Right lobe of liver (tissue), 6 donors: ENCODE results near the gene RECK. TPM values are rescaled to one million over a fixed set of nuclear protein-coding genes. Genes with fewer than 3 reads are reported as not detected.

Experiments used
- ATAC-seq, 4 donors: fragments of 200-7000 bp; cut with Tn5 transposase; one replicate each; pipeline ENCODE4 v1.9.1; 2020; ENCODE audit warnings: mild to moderate bottlenecking in 4 of 4, moderate library complexity in 4 of 4
- DNase-seq, 3 donors: peaks; one replicate each; pipeline ENCODE4 v3.0.0-alpha.2; 2020
- H3K27ac ChIP-seq, 3 donors: fragments of 200-600 bp; one replicate each; pipeline ENCODE4 v1.8.0; 2022
- H3K27me3 ChIP-seq, 2 donors: fragments of 200-600 bp; one replicate each; pipeline ENCODE4 v1.8.0; 2022
- H3K36me3 ChIP-seq, 4 donors: fragments of 200-600 bp; sonication (generic) in 1 of 4; one replicate each; pipeline versions ENCODE4 v1.5.1 to v1.8.0; 2017 to 2022; ENCODE audit warnings: control low read depth in 1 of 4
- H3K4me1 ChIP-seq, 4 donors: fragments of 200-600 bp; sonication (generic) in 1 of 4; one replicate each; pipeline versions ENCODE4 v1.5.1 to v1.8.0; 2017 to 2022; ENCODE audit warnings: control low read depth in 1 of 4
- H3K4me3 ChIP-seq, 3 donors: fragments of 200-600 bp; one replicate each; pipeline ENCODE4 v1.8.0; 2022
- H3K9me3 ChIP-seq, 4 donors: fragments of 200-600 bp; sonication (generic) in 1 of 4; one replicate each; pipeline versions ENCODE4 v1.5.1 to v1.8.0; 2017 to 2022; ENCODE audit warnings: control low read depth in 1 of 4
- CTCF ChIP-seq, 4 donors: fragments of 200-600 bp in 3 of 4; fragments of 450-650 bp in 1 of 4; IDR thresholded peaks; one replicate each; pipeline versions ENCODE4 v1.5.1 to v1.8.0; 2016 to 2022; ENCODE audit warnings: antibody characterized with exemption in 4 of 4, mild to moderate bottlenecking in 2 of 4
- POLR2A ChIP-seq: fragments of 450-650 bp; IDR thresholded peaks from one replicate; pipeline ENCODE4 v1.6.1; 2017; ENCODE audit warnings: antibody characterized with exemption, mild to moderate bottlenecking
- WGBS: methylation state at CpG from one replicate; pipeline ENCODE4 v1.1.6; 2018; ENCODE audit warnings: low coverage, low lambda C conversion rate; ENCODE audit not compliant: insufficient coverage; ENCODE audit errors: missing lambda C conversion rate; 5-methylcytosine and 5-hydroxymethylcytosine counted together
- intact Hi-C, 2 donors: fragments of 100-400 bp; cut with DNase I; formaldehyde crosslinking; loops; one replicate each; pipeline versions ENCODE4 v1.11.2 to v1.14.1; 2022
- total RNA-seq, 6 experiments: library from RNA; depleted of rRNA in 2 of 6; stranded (reverse); fragments of >200 nt in 2 of 6; fragmentation: NEBNext Ultra II Directional in 3 of 6; extraction: Animal tissue kit (Norgen Biotek cat#: 25700) in 3 of 6; gene quantifications; one replicate each; pipeline versions ENCODE4 v1.1.0 to v1.2.4, GENCODE V29; 2016 to 2023
- donor health status: DM: no; HTN: yes; CAD: no.
- donor health status: DM: no; HTN: no; CAD: no.
- donor health status: DM: no; HTN: no; CAD: no.
- donor health status: DM: no; HTN: yes; CAD: no.
- donor health status: DM: no; HTN: yes; CAD: no.

RECK gene
- total RNA-seq, 6 experiments from 2014 or later: 2.0 to 6.2 (median 2.6) TPM

GRCh38 chr9:36110434-36110833 lies 73.7 kb downstream of the RECK start:
- 29% methylated on average over 2 of the region's 2 CpGs for WGBS
- H3K27me3 ChIP-seq: no peaks in the 10 kb centered on the region
- no peak overlapping the region for H3K27ac ChIP-seq
- peak; percentile 17 to 37 (median 28) for TF ChIP-seq CTCF (IDR thresholded peaks at IDR 0.05)
- no peak for TF ChIP-seq POLR2A
- peak in 1 of 4 donors; percentile 58 for ATAC-seq
- H3K4me3 ChIP-seq: no peak overlapping the region
- no peaks in the 10 kb centered on the region for H3K36me3 ChIP-seq
- DNase-seq: no peak
- intact Hi-C loops: loop anchor here in 1 of 2 donors (10.0 kb wide), 1 partner anchor 64 kb away; no protein-coding TSS in a partner anchor
- H3K9me3 ChIP-seq: no peaks in the 10 kb centered on the region
- H3K4me1 ChIP-seq: no peaks in the 10 kb centered on the region

GRCh38 chr9:36112516-36112915 lies 75.8 kb downstream of the RECK start:
- no peak for ATAC-seq
- no peak overlapping the region for H3K4me3 ChIP-seq
- H3K36me3 ChIP-seq: peaks cover 0 to 3% (median 0%) of the 10 kb centered on the region in 4 donors
- no peak for DNase-seq
- no peak for TF ChIP-seq CTCF (IDR thresholded peaks at IDR 0.05)
- TF ChIP-seq POLR2A: no peak
- no peak overlapping the region for H3K27ac ChIP-seq
- intact Hi-C loops: loop anchor here in 1 of 2 donors (10.0 kb wide), 1 partner anchor 62 kb away; no protein-coding TSS in a partner anchor
- H3K9me3 ChIP-seq: no peaks in the 10 kb centered on the region
- 93% methylated on average over 3 of the region's 3 CpGs for WGBS
- H3K4me1 ChIP-seq: no peaks in the 10 kb centered on the region
- H3K27me3 ChIP-seq: no peaks in the 10 kb centered on the region

- WGBS: 89% methylated on average over 2 of the region's 2 CpGs
- intact Hi-C loops: loop anchor here in 1 of 2 donors (10.0 kb wide), 1 partner anchor 61 kb away; no protein-coding TSS in a partner anchor
- TF ChIP-seq POLR2A: no peak
- TF ChIP-seq CTCF (IDR thresholded peaks at IDR 0.05): no peak
- DNase-seq: no peak
- Histone ChIP-seq H3K36me3 (peaks cover 0 to 3% (median 0%) of the 10 kb centered on the region in 4 donors), H3K4me1 (no peaks in the 10 kb centered on the region), H3K4me3 (no peak overlapping the region), H3K27ac (no peak overlapping the region), H3K27me3 (no peaks in the 10 kb centered on the region), H3K9me3 (no peaks in the 10 kb centered on the region)
- ATAC-seq: no peak
Measured at GRCh38 chr9:36113999-36114398, 77.3 kb downstream of the RECK start.

- H3K27ac ChIP-seq: no peak overlapping the region
- WGBS: 74% methylated on average over 3 of the region's 3 CpGs
- peaks cover 0 to 3% (median 0%) of the 10 kb centered on the region in 4 donors for H3K36me3 ChIP-seq
- no peak for TF ChIP-seq POLR2A
- no peak for TF ChIP-seq CTCF (IDR thresholded peaks at IDR 0.05)
- intact Hi-C loops: loop anchor here in 1 of 2 donors (10.0 kb wide), 1 partner anchor 58 kb away; no protein-coding TSS in a partner anchor
- H3K9me3 ChIP-seq: no peaks in the 10 kb centered on the region
- DNase-seq (no peak), ATAC-seq (no peak)
- H3K27me3 ChIP-seq: no peaks in the 10 kb centered on the region
- no peaks in the 10 kb centered on the region for H3K4me1 ChIP-seq
- no peak overlapping the region for H3K4me3 ChIP-seq
Measured at GRCh38 chr9:36116593-36116992, 79.9 kb downstream of the RECK start.
